H4 (cell line): Measurements from ENCODE around the gene LRRC74A. TPM values are rescaled to one million over a fixed set of nuclear protein-coding genes. Genes with fewer than 3 reads are reported as not detected.

ENCODE experiments used
- DNase-seq: peaks from one replicate; pipeline ENCODE4 v3.0.0-alpha.2; 2015; ENCODE audit warnings: low spot score
- total RNA-seq: library from RNA; depleted of rRNA; stranded (reverse); fragments of >200 nt; shearing (Covaris generic); gene quantifications from 2 replicates; pipeline ENCODE4 v1.2.3, GENCODE V29; 2014

The LRRC74A gene
- total RNA-seq, 1 experiment from 2014 or later = not detected

GRCh38 chr14:76810525-76810924, 15.7 kb upstream of the LRRC74A start:
- DNase-seq = no peak

- DNase-seq = peak; percentile 48
These were observed 15.2 kb upstream of the LRRC74A start for GRCh38 chr14:76810953-76811400.

- no peak for DNase-seq
These were observed 14.6 kb upstream of the LRRC74A start for GRCh38 chr14:76811561-76811960.

GRCh38 chr14:76812093-76812421, 14.2 kb upstream of the LRRC74A start:
- DNase-seq = no peak

GRCh38 chr14:76812422-76813383, 13.5 kb upstream of the LRRC74A start, which contains the start of gene ANGEL1:
ANGEL1 (minus strand) TSS chr14:76812882; CDS start chr14:76812827, 55 bp downstream.
- peak; percentile 87 for DNase-seq

- DNase-seq = no peak
These were observed 11.2 kb upstream of the LRRC74A start for GRCh38 chr14:76814726-76815645.

- no peak for DNase-seq
These were observed 5.5 kb upstream of the LRRC74A start for GRCh38 chr14:76820700-76821099.

GRCh38 chr14:76827696-76828296, 1.6 kb downstream of the LRRC74A start:
- DNase-seq = no peak

- no peak for DNase-seq
These were observed 2.3 kb downstream of the LRRC74A start for GRCh38 chr14:76828339-76829012.

GRCh38 chr14:76829013-76829365, 2.8 kb downstream of the LRRC74A start:
- DNase-seq = no peak

GRCh38 chr14:76829650-76830421, 3.6 kb downstream of the LRRC74A start:
- DNase-seq = no peak

- DNase-seq = no peak
These were observed 4.3 kb downstream of the LRRC74A start for GRCh38 chr14:76830556-76830955.

- DNase-seq = no peak
These were observed 6.3 kb downstream of the LRRC74A start for GRCh38 chr14:76832503-76832988.

GRCh38 chr14:76833011-76833410, 6.8 kb downstream of the LRRC74A start:
- no peak for DNase-seq

GRCh38 chr14:76834241-76834661, 8.0 kb downstream of the LRRC74A start:
- no peak for DNase-seq

GRCh38 chr14:76836029-76836630, 9.9 kb downstream of the LRRC74A start:
- DNase-seq = peak; percentile 36

- DNase-seq = no peak
These were observed 11.3 kb downstream of the LRRC74A start for GRCh38 chr14:76837524-76837923.

- no peak for DNase-seq
These were observed 16.2 kb downstream of the LRRC74A start for GRCh38 chr14:76842414-76842813.

GRCh38 chr14:76844223-76844622, 18.0 kb downstream of the LRRC74A start:
- peak; percentile 86 for DNase-seq
